Ectodermal cell (in vitro differentiated cells): Measurements from ENCODE around the gene ZDHHC19.

ENCODE experiments used
- H3K27ac ChIP-seq: 2 replicates; pipeline ENCODE4 v1.7.0; 2013; ENCODE audit warnings: mild to moderate bottlenecking, low read depth, low read length; ENCODE audit not compliant: insufficient read depth, poor library complexity, severe bottlenecking
- H3K27me3 ChIP-seq: 2 replicates; pipeline ENCODE4 v1.7.0; 2013; ENCODE audit warnings: mild to moderate bottlenecking, low read length; ENCODE audit not compliant: insufficient read depth, control insufficient read depth, poor library complexity, severe bottlenecking
- H3K36me3 ChIP-seq: one replicate; pipeline ENCODE4 v1.7.0; 2013; ENCODE audit warnings: low read length; ENCODE audit not compliant: control insufficient read depth, insufficient read depth
- H3K4me1 ChIP-seq: one replicate; pipeline ENCODE4 v1.7.0; 2013; ENCODE audit warnings: low read length; ENCODE audit not compliant: control insufficient read depth, insufficient read depth
- H3K4me3 ChIP-seq: 2 replicates; pipeline ENCODE4 v1.7.0; 2013; ENCODE audit warnings: low read depth, low read length, control low read depth; ENCODE audit not compliant: insufficient read depth
- H3K9me3 ChIP-seq: 2 replicates; pipeline ENCODE4 v1.7.0; 2013; ENCODE audit warnings: mild to moderate bottlenecking, low read length, moderate library complexity; ENCODE audit not compliant: control insufficient read depth
- WGBS, 2 experiments: methylation state at CpG; one replicate each; pipeline ENCODE4 v1.1.7; 2013; ENCODE audit warnings: missing lambda C conversion rate in 2 of 2; 5-methylcytosine and 5-hydroxymethylcytosine counted together

The ZDHHC19 gene

GRCh38 chr3:196238612-196239560 lies 27.7 kb upstream of the ZDHHC19 start:
- no peak overlapping the region for H3K4me3 ChIP-seq
- peaks cover 13% of the 10 kb centered on the region for H3K36me3 ChIP-seq
- no peaks in the 10 kb centered on the region for H3K4me1 ChIP-seq
- no peaks in the 10 kb centered on the region for H3K9me3 ChIP-seq
- 89 to 91% methylated on average over 13 to 14 of the region's 14 CpGs for WGBS, 2 experiments
- no peak overlapping the region for H3K27ac ChIP-seq
- H3K27me3 ChIP-seq = no peaks in the 10 kb centered on the region

- Histone ChIP-seq H3K27ac (no peak overlapping the region), H3K4me1 (no peaks in the 10 kb centered on the region), H3K27me3 (no peaks in the 10 kb centered on the region), H3K4me3 (no peak overlapping the region), H3K36me3 (peaks cover 13% of the 10 kb centered on the region), H3K9me3 (no peaks in the 10 kb centered on the region)
- 89 to 95% methylated on average over 5 of the region's 5 CpGs for WGBS, 2 experiments
Observed at GRCh38 chr3:196237203-196237602, 26.0 kb upstream of the ZDHHC19 start.

GRCh38 chr3:196236223-196236622 lies 25.0 kb upstream of the ZDHHC19 start:
- Histone ChIP-seq H3K4me1 (no peaks in the 10 kb centered on the region), H3K27ac (no peak overlapping the region), H3K4me3 (no peak overlapping the region), H3K36me3 (peaks cover 13% of the 10 kb centered on the region), H3K27me3 (no peaks in the 10 kb centered on the region), H3K9me3 (no peaks in the 10 kb centered on the region)
- WGBS, 2 experiments = 93 to 94% methylated on average over 8 of the region's 8 CpGs

- WGBS, 2 experiments = 92 to 93% methylated on average over 12 of the region's 12 CpGs
- no peak overlapping the region for H3K27ac ChIP-seq
- H3K27me3 ChIP-seq = no peaks in the 10 kb centered on the region
- H3K9me3 ChIP-seq = no peaks in the 10 kb centered on the region
- H3K36me3 ChIP-seq = peaks cover 13% of the 10 kb centered on the region
- H3K4me3 ChIP-seq = no peak overlapping the region
- no peaks in the 10 kb centered on the region for H3K4me1 ChIP-seq
Observed at GRCh38 chr3:196235452-196236122, 24.4 kb upstream of the ZDHHC19 start.

GRCh38 chr3:196232882-196233251 lies 21.7 kb upstream of the ZDHHC19 start:
- H3K36me3 ChIP-seq = peaks cover 4% of the 10 kb centered on the region
- H3K27me3 ChIP-seq = no peaks in the 10 kb centered on the region
- no peaks in the 10 kb centered on the region for H3K4me1 ChIP-seq
- WGBS, 2 experiments = 95 to 97% methylated on average over 8 of the region's 8 CpGs
- no peak overlapping the region for H3K4me3 ChIP-seq
- no peak overlapping the region for H3K27ac ChIP-seq
- no peaks in the 10 kb centered on the region for H3K9me3 ChIP-seq

- Histone ChIP-seq H3K4me3 (no peak overlapping the region), H3K9me3 (no peaks in the 10 kb centered on the region), H3K36me3 (no peaks in the 10 kb centered on the region), H3K27ac (no peak overlapping the region), H3K27me3 (no peaks in the 10 kb centered on the region), H3K4me1 (no peaks in the 10 kb centered on the region)
- WGBS, 2 experiments = 93 to 96% methylated on average over 12 of the region's 12 CpGs
Observed at GRCh38 chr3:196232154-196232881, 21.1 kb upstream of the ZDHHC19 start.

GRCh38 chr3:196227629-196228493 lies 16.7 kb upstream of the ZDHHC19 start:
- WGBS, 2 experiments = 83 to 84% methylated on average over 24 of the region's 24 CpGs
- H3K4me3 ChIP-seq = no peak overlapping the region
- H3K9me3 ChIP-seq = no peaks in the 10 kb centered on the region
- no peak overlapping the region for H3K27ac ChIP-seq
- H3K36me3 ChIP-seq = no peaks in the 10 kb centered on the region
- H3K4me1 ChIP-seq = no peaks in the 10 kb centered on the region
- no peaks in the 10 kb centered on the region for H3K27me3 ChIP-seq

- WGBS, 2 experiments = 88 to 89% methylated on average over 14 of the region's 14 CpGs
- no peak overlapping the region for H3K4me3 ChIP-seq
- H3K27ac ChIP-seq = no peak overlapping the region
Observed at GRCh38 chr3:196227121-196227561, 15.9 kb upstream of the ZDHHC19 start.

GRCh38 chr3:196225763-196226364 lies 14.7 kb upstream of the ZDHHC19 start:
- Histone ChIP-seq H3K27ac (no peak overlapping the region), H3K4me3 (no peak overlapping the region), H3K36me3 (no peaks in the 10 kb centered on the region), H3K9me3 (no peaks in the 10 kb centered on the region), H3K4me1 (no peaks in the 10 kb centered on the region), H3K27me3 (no peaks in the 10 kb centered on the region)
- WGBS, 2 experiments = 94 to 95% methylated on average over 15 of the region's 15 CpGs

More at GRCh38 chr3:196227121-196227561, 15.9 kb upstream of the ZDHHC19 start:
- no peaks in the 10 kb centered on the region for H3K9me3 ChIP-seq
- no peaks in the 10 kb centered on the region for H3K36me3 ChIP-seq
- H3K27me3 ChIP-seq = no peaks in the 10 kb centered on the region
- H3K4me1 ChIP-seq = no peaks in the 10 kb centered on the region
